Stomach smooth muscle (tissue), 2 donors: ENCODE measurements around the gene TECTA.

Experiments used
- H3K27ac ChIP-seq: one replicate; pipeline ENCODE4 v1.7.0; 2013; ENCODE audit warnings: mild to moderate bottlenecking, low read length, inconsistent platforms
- H3K27me3 ChIP-seq, 2 donors: one replicate each; pipeline ENCODE4 v1.7.0; 2013; ENCODE audit warnings: low read length in 2 of 2; ENCODE audit not compliant: insufficient read depth in 2 of 2, control insufficient read depth in 1 of 2
- H3K36me3 ChIP-seq, 2 donors: one replicate each; pipeline ENCODE4 v1.7.0; 2013; ENCODE audit warnings: low read length in 2 of 2; ENCODE audit not compliant: control insufficient read depth in 2 of 2, insufficient read depth in 2 of 2
- H3K4me1 ChIP-seq: one replicate; pipeline ENCODE4 v1.7.0; 2013; ENCODE audit warnings: low read length; ENCODE audit not compliant: control insufficient read depth, insufficient read depth
- H3K4me3 ChIP-seq, 2 donors: one replicate each; pipeline ENCODE4 v1.7.0; 2013; ENCODE audit warnings: low read length in 2 of 2
- H3K9ac ChIP-seq, 2 donors: one replicate each; pipeline ENCODE4 v1.7.0; 2013; ENCODE audit warnings: low read length in 2 of 2, mild to moderate bottlenecking in 1 of 2
- H3K9me3 ChIP-seq, 2 donors: one replicate each; pipeline ENCODE4 v1.7.0; 2013; ENCODE audit warnings: low read length in 2 of 2; ENCODE audit not compliant: control insufficient read depth in 2 of 2
- donor health status: healthy.
- donor health status: Pancreatic carcinoma.

TECTA gene

DNA sequence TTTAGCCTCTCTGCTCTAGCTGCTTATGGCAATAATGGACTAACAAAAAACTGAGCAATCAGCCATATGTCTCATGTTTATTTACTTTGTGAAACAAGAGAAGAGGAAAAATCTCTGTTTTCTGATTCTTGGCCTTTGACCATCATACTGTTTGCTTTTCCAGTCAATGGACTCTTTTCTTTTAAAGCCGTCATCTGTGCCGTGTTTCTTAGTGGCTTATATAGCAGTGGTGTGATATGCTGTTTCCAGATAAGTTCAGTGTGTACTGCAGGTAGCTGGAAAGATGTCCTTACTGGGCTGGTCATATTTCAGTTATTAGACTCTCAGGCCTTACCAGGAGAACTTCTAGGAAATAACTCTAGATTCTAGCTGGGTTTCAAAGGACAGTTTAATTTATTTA is 33.6 kb upstream of the TECTA start:
- Histone ChIP-seq H3K9ac (no peak overlapping the region), H3K9me3 (no peaks in the 10 kb centered on the region), H3K36me3 (peaks cover 2 to 8% of the 10 kb centered on the region in 2 donors), H3K4me1 (no peaks in the 10 kb centered on the region), H3K27me3 (no peaks in the 10 kb centered on the region), H3K4me3 (no peak overlapping the region), H3K27ac (no peak overlapping the region)

DNA sequence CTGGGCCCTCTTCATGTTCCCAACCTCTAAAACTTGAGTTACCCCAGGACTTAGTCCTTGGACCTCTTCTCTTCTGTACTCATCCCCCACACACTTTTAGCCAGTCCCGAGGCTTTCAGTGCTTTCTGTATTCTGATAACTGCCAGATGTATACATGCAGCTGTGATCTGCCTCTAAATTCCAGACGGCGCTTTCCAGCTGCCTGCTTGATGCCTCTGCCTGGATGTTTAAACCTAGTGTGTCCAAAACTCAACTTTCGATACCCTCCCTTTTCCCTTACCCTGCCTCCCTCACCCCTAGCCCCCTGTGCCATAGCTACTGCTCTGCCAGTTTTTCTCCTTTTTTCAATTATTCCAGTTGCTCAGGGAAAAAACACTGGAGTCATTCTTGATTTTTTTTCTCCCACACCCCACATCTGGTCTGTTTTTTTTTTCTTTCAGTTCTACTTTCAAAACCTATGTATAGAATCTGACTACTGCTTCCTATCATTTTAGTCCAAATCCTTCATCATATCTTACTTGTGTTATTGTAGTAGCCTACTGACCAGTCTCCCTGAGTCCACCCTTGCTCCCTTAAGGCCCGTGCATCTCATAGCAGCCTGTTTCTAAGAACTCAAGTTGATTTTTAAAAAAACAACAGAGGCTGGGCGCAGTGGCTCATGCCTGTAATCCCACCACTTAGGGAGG is 32.9 kb upstream of the TECTA start:
- peaks cover 0 to 8% of the 10 kb centered on the region in 2 donors for H3K36me3 ChIP-seq
- H3K4me1 ChIP-seq = no peaks in the 10 kb centered on the region
- no peaks in the 10 kb centered on the region for H3K9me3 ChIP-seq
- no peak overlapping the region for H3K4me3 ChIP-seq
- no peak overlapping the region for H3K27ac ChIP-seq
- no peak overlapping the region for H3K9ac ChIP-seq
- H3K27me3 ChIP-seq = no peaks in the 10 kb centered on the region

DNA sequence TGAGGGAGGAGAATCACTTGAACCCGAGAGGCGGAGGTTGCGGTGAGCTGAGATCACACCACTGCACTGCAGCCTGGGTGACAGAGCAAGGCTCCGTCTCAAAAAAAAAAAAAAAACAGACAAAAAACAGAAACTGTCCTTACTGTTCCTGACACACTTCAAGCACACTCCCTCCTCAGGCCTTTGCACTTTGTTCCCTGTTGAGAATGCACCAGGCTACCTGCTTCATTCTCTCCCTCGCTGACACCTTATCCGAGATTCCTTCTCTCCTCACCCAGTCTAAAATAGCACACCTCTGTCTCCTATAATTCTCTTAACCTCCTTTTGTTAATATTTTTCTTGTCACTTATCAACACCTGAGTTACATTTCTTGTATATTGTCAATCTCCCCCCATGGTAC is 32.3 kb upstream of the TECTA start:
- Histone ChIP-seq H3K27me3 (no peaks in the 10 kb centered on the region), H3K9ac (no peak overlapping the region), H3K27ac (no peak overlapping the region), H3K4me3 (no peak overlapping the region), H3K4me1 (no peaks in the 10 kb centered on the region), H3K9me3 (no peaks in the 10 kb centered on the region), H3K36me3 (peaks cover 0 to 6% of the 10 kb centered on the region in 2 donors)

DNA sequence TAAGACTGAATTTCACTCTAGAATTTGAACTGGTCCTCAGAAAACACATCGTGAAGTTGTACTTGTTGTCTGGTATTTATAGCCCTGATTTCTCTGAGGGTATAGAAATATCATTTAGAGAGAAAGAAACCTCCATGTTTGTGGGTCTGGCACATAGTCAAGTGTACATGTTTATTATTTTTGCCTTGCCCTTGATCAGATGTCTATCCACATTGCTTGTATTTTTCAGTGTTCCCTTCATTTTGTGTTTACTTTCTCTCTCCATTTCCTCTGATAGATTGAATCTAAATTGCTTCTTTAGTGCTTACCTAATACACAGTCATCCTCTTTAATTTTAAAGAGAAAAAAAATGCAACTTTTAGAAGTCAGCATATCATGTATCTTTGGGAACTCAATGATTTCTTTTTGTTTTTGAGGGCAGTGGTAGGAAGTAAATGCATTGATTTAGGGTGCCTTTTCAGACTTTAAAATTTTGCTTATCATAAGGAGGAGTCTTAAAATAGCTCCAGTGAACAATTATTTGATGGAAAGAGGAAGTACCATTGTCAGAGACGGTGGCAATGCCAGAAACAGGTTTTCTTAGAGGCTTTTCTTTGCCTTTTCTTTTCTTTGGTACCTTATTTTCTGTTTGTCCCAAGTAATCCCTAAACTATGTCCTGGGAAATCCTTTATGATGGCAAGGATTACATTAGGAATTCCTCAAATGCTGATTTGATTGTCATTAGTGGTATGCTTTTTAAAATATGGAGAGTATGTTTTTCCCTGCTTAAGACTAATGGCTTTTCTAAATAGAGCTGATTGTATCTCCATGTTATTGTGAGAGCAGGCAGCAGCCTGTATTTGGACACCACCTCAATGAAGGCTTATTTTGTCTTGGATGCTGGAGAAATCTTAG is 29.8 kb upstream of the TECTA start:
- H3K36me3 ChIP-seq = peaks cover 0 to 6% of the 10 kb centered on the region in 2 donors
- no peaks in the 10 kb centered on the region for H3K9me3 ChIP-seq
- no peak overlapping the region for H3K27ac ChIP-seq
- H3K4me1 ChIP-seq = no peaks in the 10 kb centered on the region
- H3K27me3 ChIP-seq = no peaks in the 10 kb centered on the region
- no peak overlapping the region for H3K9ac ChIP-seq
- H3K4me3 ChIP-seq = no peak overlapping the region

DNA sequence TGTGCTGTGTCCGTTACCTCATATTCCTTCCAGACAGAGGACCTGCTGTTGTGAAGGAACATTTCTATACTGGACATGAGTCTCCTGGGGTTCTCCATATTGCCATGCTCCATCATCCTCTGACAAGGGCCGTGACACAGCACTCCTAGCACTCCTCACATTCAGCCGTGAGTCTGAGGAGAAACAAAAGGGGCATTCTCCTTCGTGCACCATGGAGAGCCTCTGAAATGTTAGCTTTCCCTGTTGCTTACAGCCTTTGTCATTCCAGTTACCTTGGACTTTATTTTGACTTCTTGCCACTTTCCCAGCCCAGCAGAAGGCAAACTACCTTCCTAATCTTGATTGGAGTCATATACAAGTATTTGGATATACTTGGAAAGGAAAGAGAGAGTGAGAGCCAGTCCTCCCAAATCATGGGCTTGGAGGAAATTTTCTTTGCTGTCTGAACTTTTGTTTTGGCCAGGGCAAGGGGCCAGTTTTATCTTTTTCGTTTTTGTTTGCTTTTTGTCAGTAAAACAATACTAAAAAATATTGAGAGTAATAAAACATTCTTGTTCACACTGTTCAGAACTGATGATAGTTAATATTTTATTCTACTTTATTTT is 29.1 kb upstream of the TECTA start:
- Histone ChIP-seq H3K9ac (no peak overlapping the region), H3K4me3 (no peak overlapping the region), H3K4me1 (no peaks in the 10 kb centered on the region), H3K27me3 (no peaks in the 10 kb centered on the region), H3K9me3 (no peaks in the 10 kb centered on the region), H3K36me3 (peaks cover 0 to 6% of the 10 kb centered on the region in 2 donors), H3K27ac (no peak overlapping the region)

DNA sequence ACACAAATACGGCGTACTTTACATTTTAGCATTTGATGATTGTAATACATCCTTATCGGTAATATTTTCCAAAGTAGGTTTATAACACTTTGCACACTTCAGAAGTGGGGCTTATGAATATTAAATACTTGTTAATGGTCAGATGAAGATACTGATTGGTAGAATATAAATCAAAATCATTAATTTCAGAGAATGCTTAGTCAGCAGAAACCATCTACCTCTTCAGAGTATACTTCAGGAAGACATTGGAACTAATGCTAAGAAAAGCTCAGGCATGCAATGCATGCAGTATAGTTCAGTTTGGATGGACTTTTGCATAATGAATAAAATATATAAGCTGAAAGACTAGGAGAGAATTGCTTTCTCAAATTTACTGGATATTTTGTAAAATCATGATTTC is 19.7 kb upstream of the TECTA start:
- no peaks in the 10 kb centered on the region for H3K4me1 ChIP-seq
- H3K9ac ChIP-seq = no peak overlapping the region
- no peaks in the 10 kb centered on the region for H3K27me3 ChIP-seq
- no peaks in the 10 kb centered on the region for H3K9me3 ChIP-seq
- H3K27ac ChIP-seq = no peak overlapping the region
- H3K36me3 ChIP-seq = peaks cover 0 to 4% of the 10 kb centered on the region in 2 donors
- H3K4me3 ChIP-seq = no peak overlapping the region

DNA sequence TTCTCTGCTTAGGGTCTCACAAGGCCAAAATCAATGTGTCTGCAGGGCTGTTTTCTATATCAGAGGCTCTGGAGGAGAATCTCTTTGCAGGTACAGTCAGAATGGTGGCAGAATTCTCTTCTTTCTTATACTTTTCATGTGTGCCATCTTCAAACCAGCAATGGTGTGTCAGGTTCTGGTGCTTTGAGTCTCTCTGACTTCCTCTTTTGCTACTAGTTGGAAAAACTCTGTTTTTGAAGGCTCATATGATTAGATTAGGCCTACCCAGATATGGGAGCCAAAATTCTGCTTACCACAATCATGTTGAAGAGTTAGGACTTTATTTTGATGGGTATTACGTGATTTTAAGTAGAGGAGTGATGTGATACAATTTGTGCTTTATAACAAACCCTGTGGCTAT is 18.8 kb upstream of the TECTA start:
- H3K27me3 ChIP-seq = no peaks in the 10 kb centered on the region
- no peak overlapping the region for H3K27ac ChIP-seq
- no peak overlapping the region for H3K9ac ChIP-seq
- H3K4me1 ChIP-seq = no peaks in the 10 kb centered on the region
- H3K4me3 ChIP-seq = no peak overlapping the region
- H3K36me3 ChIP-seq = peaks cover 6 to 8% of the 10 kb centered on the region in 2 donors
- H3K9me3 ChIP-seq = no peaks in the 10 kb centered on the region

DNA sequence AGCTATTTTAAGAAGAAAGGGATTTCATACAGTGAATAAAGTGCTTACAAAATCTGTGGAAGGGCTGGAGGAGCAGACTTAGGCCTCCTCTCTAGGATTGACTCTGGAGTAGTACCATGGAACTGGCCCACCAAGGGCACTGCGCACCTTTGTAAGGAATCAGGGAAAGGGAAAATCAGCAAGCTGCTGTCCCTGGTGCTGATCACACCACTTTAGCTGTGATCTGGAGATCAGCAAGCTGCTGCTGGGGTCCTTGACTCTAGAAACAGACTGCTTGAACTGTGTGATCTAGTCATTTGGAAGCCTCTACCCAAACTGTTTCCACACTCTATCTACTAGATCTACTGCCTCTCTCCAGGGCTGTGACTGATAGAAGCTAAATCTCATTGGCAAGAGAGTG is 18.4 kb upstream of the TECTA start:
- Histone ChIP-seq H3K36me3 (peaks cover 8 to 13% of the 10 kb centered on the region in 2 donors), H3K9me3 (no peaks in the 10 kb centered on the region), H3K4me1 (no peaks in the 10 kb centered on the region), H3K4me3 (no peak overlapping the region), H3K27me3 (no peaks in the 10 kb centered on the region), H3K27ac (no peak overlapping the region), H3K9ac (no peak overlapping the region)

DNA sequence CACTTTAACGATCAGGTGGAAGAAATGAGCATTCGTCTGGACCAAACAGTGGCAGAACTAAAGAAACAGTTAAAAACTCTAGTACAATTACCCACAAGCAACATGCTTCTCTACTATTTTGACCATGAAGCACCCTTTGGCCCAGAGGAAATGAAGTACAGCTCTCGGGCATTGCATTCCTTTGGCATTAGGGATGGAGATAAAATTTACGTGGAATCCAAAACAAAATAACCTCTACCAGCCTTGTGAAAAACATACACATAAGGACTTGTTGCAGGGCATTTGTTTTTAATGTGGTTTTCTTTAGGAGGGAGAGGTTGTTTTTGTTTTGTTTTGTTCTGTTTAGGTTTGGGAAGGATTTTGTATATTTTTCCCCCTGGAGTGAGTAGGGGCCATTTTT is 14.2 kb upstream of the TECTA start:
- Histone ChIP-seq H3K9ac (no peak overlapping the region), H3K27ac (no peak overlapping the region), H3K36me3 (peaks cover 6 to 19% of the 10 kb centered on the region in 2 donors), H3K9me3 (no peaks in the 10 kb centered on the region), H3K4me3 (no peak overlapping the region), H3K27me3 (no peaks in the 10 kb centered on the region), H3K4me1 (no peaks in the 10 kb centered on the region)

DNA sequence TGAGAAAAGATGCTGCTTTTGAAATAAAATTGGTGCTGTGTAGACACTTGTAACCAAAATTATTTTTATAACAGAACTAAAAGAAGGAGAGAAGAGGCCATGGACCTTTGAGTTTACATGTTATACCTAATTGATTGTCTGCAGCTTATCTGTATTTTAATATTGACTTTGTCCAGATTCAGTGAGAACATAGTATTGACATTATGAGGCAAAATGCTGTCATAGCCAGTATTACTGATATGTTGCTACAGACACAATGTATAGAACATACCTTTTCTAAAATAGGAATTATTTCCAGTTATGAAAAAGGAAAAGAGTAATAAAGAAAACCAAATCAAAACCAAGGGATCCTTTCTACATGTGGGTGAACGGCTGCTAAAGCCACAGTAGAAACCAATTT is 11.5 kb upstream of the TECTA start:
- Histone ChIP-seq H3K27me3 (no peaks in the 10 kb centered on the region), H3K9me3 (no peaks in the 10 kb centered on the region), H3K36me3 (peaks cover 3 to 19% of the 10 kb centered on the region in 2 donors), H3K4me3 (no peak overlapping the region), H3K9ac (no peak overlapping the region), H3K4me1 (no peaks in the 10 kb centered on the region), H3K27ac (no peak overlapping the region)
